Measurements from ENCODE around the gene GLRX5. TPM values are rescaled to one million over a fixed set of nuclear protein-coding genes. Genes with fewer than 3 reads are reported as not detected.

GLRX5 gene
- total RNA-seq, 1 experiment from 2014 or later, result 60.1 TPM

GRCh38 chr14:95521001-95521400 is 13.8 kb upstream of the GLRX5 start:
- no peak overlapping the region for H3K27ac ChIP-seq (ENCODE audit: low read depth, low read length)
- H3K9me2 ChIP-seq (ENCODE audit: insufficient read depth), result no peaks in the 10 kb centered on the region

GRCh38 chr14:95522116-95522515 is 12.7 kb upstream of the GLRX5 start:
- intact Hi-C loops (cut with micrococcal nuclease), result no loop called here
- no peak overlapping the region for H3K27ac ChIP-seq (ENCODE audit: low read depth, low read length)
- DNase-seq (ENCODE audit: low read depth, low spot score), result no peak
- H3K36me3 ChIP-seq (ENCODE audit: control insufficient read depth in 1 of 2, insufficient read depth in 2 of 2, low read length in 2 of 2), result no peaks in the 10 kb centered on the region
- H3K9me3 ChIP-seq (ENCODE audit: control insufficient read depth in 1 of 2, insufficient read depth in 1 of 2, low read depth in 1 of 2, low read length in 2 of 2), result no peaks in the 10 kb centered on the region
- no peaks in the 10 kb centered on the region for H3K79me2 ChIP-seq (ENCODE audit: insufficient read depth, low read length)
- H3K4me1 ChIP-seq (ENCODE audit: control insufficient read depth in 1 of 2, insufficient read depth in 2 of 2, low read length in 2 of 2), result peaks cover 31 to 54% of the 10 kb centered on the region in 2 experiments
- TF ChIP-seq EGR1 (IDR thresholded peaks at IDR 0.05; ENCODE audit: low read depth) (no peak), JUND (IDR thresholded peaks at IDR 0.05) (no peak)
- POLR2A ChIA-PET, result no interaction called here
- no peak for ATAC-seq
- no peaks in the 10 kb centered on the region for H3K27me3 ChIP-seq (ENCODE audit: insufficient read depth, low read length)
- H3K4me2 ChIP-seq (ENCODE audit: low read length), result no peak overlapping the region
- BruUV-seq (replicated peaks), result no TSS peak
- H2AFZ ChIP-seq (ENCODE audit: low read depth, low read length, poor library complexity, severe bottlenecking), result no peak overlapping the region
- CTCF ChIA-PET, result no interaction called here
- no peak overlapping the region for H3K4me3 ChIP-seq (replicated peaks in 1 of 2; ENCODE audit: low read depth in 1 of 2, low read length in 2 of 2)
- H3K9ac ChIP-seq (ENCODE audit: low read length), result no peak overlapping the region
- H3K9me2 ChIP-seq (ENCODE audit: insufficient read depth), result no peaks in the 10 kb centered on the region
- H4K20me1 ChIP-seq (ENCODE audit: insufficient read depth), result no peaks in the 10 kb centered on the region
- RAD21 ChIA-PET (ENCODE audit: low non-redundant PET in 1 of 2, low total read pairs in 2 of 2, uncharacterized antibody in 2 of 2, unreplicated experiment in 2 of 2), result no interaction called here

More at GRCh38 chr14:95521001-95521400, 13.8 kb upstream of the GLRX5 start:
- ATAC-seq (no peak), DNase-seq (ENCODE audit: low read depth, low spot score) (no peak)
- H4K20me1 ChIP-seq (ENCODE audit: insufficient read depth), result no peaks in the 10 kb centered on the region
- no peaks in the 10 kb centered on the region for H3K27me3 ChIP-seq (ENCODE audit: insufficient read depth, low read length)
- ChIA-PET RAD21 (ENCODE audit: low non-redundant PET in 1 of 2, low total read pairs in 2 of 2, uncharacterized antibody in 2 of 2, unreplicated experiment in 2 of 2) (no interaction called here), CTCF (no interaction called here), POLR2A (no interaction called here)
- no peaks in the 10 kb centered on the region for H3K9me3 ChIP-seq (ENCODE audit: control insufficient read depth in 1 of 2, insufficient read depth in 1 of 2, low read depth in 1 of 2, low read length in 2 of 2)
- no peaks in the 10 kb centered on the region for H3K36me3 ChIP-seq (ENCODE audit: control insufficient read depth in 1 of 2, insufficient read depth in 2 of 2, low read length in 2 of 2)
- no peaks in the 10 kb centered on the region for H3K79me2 ChIP-seq (ENCODE audit: insufficient read depth, low read length)
- BruUV-seq (replicated peaks), result no TSS peak
- H2AFZ ChIP-seq (ENCODE audit: low read depth, low read length, poor library complexity, severe bottlenecking), result no peak overlapping the region
- H3K4me1 ChIP-seq (ENCODE audit: control insufficient read depth in 1 of 2, insufficient read depth in 2 of 2, low read length in 2 of 2), result peaks cover 31 to 59% of the 10 kb centered on the region in 2 experiments
- no peak overlapping the region for H3K4me3 ChIP-seq (replicated peaks in 1 of 2; ENCODE audit: low read depth in 1 of 2, low read length in 2 of 2)
- no peak overlapping the region for H3K4me2 ChIP-seq (ENCODE audit: low read length)
- no peak for TF ChIP-seq ZFX (IDR thresholded peaks at IDR 0.05)
- TF ChIP-seq JUND (IDR thresholded peaks at IDR 0.05), result no peak
- no peak for TF ChIP-seq RAD21 (IDR thresholded peaks at IDR 0.05; ENCODE audit: low read depth)
- TF ChIP-seq SIN3A (IDR thresholded peaks at IDR 0.05; ENCODE audit: low read depth), result no peak
- no peak for TF ChIP-seq CEBPB (IDR thresholded peaks at IDR 0.05; ENCODE audit: low read depth)
- intact Hi-C loops (cut with micrococcal nuclease), result no loop called here
- no peak overlapping the region for H3K9ac ChIP-seq (ENCODE audit: low read length)
